ENCODE results near the gene ZNF675.

DNA sequence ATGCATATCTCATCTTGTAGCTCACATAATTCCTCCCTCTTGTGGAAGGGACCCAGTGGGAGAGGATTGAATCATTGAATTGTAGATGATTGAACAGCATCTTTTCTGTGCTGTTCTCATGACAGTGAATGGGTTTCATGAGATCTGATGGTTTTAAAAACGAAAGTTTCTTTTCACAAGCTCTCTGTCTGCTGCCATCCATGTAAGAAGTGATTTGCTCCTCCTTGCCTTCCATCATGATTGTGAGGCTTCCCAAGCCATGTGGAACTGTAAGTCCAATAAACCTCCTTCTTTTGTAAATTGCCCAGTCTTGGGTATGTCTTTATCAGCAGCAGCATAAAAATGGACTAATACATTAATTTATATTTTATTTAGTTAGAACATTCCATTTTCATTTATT lies 19.6 kb upstream of the ZNF675 start:
- TF ChIP-seq POLR2A (IDR thresholded peaks at IDR 0.05; ENCODE audit: low read depth, low read length) (no peak), SPI1 (IDR thresholded peaks at IDR 0.05; ENCODE audit: low read depth, low read length) (no peak), POLR2AphosphoS5 (IDR thresholded peaks at IDR 0.05; ENCODE audit: low read depth, low read length) (no peak), TAF1 (IDR thresholded peaks at IDR 0.05; ENCODE audit: low read depth, low read length) (no peak), POU2F2 (IDR thresholded peaks at IDR 0.05; ENCODE audit: low read depth, low read length) (no peak)
